HG03457 (cell line): Measurements from ENCODE around the gene USP49.

Experiments
- ATAC-seq: cut with Tn5 transposase; IDR thresholded peaks from one replicate; pipeline ENCODE4 v1.9.1; 2021; ENCODE audit warnings: moderate number of reproducible peaks; ENCODE audit not compliant: unreplicated experiment

USP49 gene

GRCh38 chr6:41929924-41930323 lies 34.7 kb upstream of the USP49 start:
- ATAC-seq: no peak

- no peak for ATAC-seq
These were observed 32.1 kb upstream of the USP49 start for GRCh38 chr6:41927253-41927652.

GRCh38 chr6:41922154-41922553 lies 27.0 kb upstream of the USP49 start:
- no peak for ATAC-seq

GRCh38 chr6:41921712-41921998 lies 26.5 kb upstream of the USP49 start:
- peak; percentile 2 for ATAC-seq

- peak; percentile 75 for ATAC-seq
These were observed 25.9 kb upstream of the USP49 start, which contains the start of the genes BYSL and MED20 for GRCh38 chr6:41920921-41921711. Gene BYSL, plus strand, starts transcription at chr6:41921499. Its CDS starts 64 bp downstream, at chr6:41921563. Gene MED20, minus strand, starts transcription at chr6:41921139. Its CDS starts 121 bp downstream, at chr6:41921018.

GRCh38 chr6:41917528-41917927 lies 22.4 kb upstream of the USP49 start:
- no peak for ATAC-seq

GRCh38 chr6:41914869-41915530 lies 19.8 kb upstream of the USP49 start:
- ATAC-seq: no peak

GRCh38 chr6:41914343-41914742 lies 19.2 kb upstream of the USP49 start:
- no peak for ATAC-seq

GRCh38 chr6:41909727-41910126 lies 14.6 kb upstream of the USP49 start:
- no peak for ATAC-seq

GRCh38 chr6:41901882-41902519 lies 6.8 kb upstream of the USP49 start:
- no peak for ATAC-seq

GRCh38 chr6:41900861-41901260 lies 5.7 kb upstream of the USP49 start:
- no peak for ATAC-seq

- ATAC-seq: no peak
These were observed 1.1 kb upstream of the USP49 start for GRCh38 chr6:41896281-41896680.

- peak; percentile 15 for ATAC-seq
These were observed 542 bp downstream of the USP49 start for GRCh38 chr6:41894366-41895299.

GRCh38 chr6:41892921-41893564 lies 2.1 kb downstream of the USP49 start:
- no peak for ATAC-seq

GRCh38 chr6:41887331-41887751 lies 7.8 kb downstream of the USP49 start:
- ATAC-seq: no peak

GRCh38 chr6:41885930-41886329 lies 9.2 kb downstream of the USP49 start:
- ATAC-seq: no peak

GRCh38 chr6:41884957-41885356 lies 10.2 kb downstream of the USP49 start:
- no peak for ATAC-seq

- no peak for ATAC-seq
These were observed 13.7 kb downstream of the USP49 start for GRCh38 chr6:41881506-41881905.

- no peak for ATAC-seq
These were observed 16.2 kb downstream of the USP49 start for GRCh38 chr6:41878961-41879405.

GRCh38 chr6:41878246-41878645 lies 16.9 kb downstream of the USP49 start:
- ATAC-seq: no peak
